Type B pancreatic cell (in vitro differentiated cells): Measurements from ENCODE around the gene MTMR10. TPM values are rescaled to one million over a fixed set of nuclear protein-coding genes. Genes with fewer than 3 reads are reported as not detected.

Experiments
- DNase-seq: peaks from one replicate; pipeline ENCODE4 v3.0.0; 2021; ENCODE audit warnings: mixed read lengths; ENCODE audit not compliant: unreplicated experiment; ENCODE audit errors: extremely low spot score
- H3K27ac Mint-ChIP-seq: 2 replicates; pipeline ENCODE4 v1.8.0; 2021; ENCODE audit warnings: mild to moderate bottlenecking, mixed read lengths
- H3K27me3 Mint-ChIP-seq: 2 replicates; pipeline ENCODE4 v1.8.0; 2021; ENCODE audit warnings: mixed read lengths
- H3K36me3 Mint-ChIP-seq: 2 replicates; pipeline ENCODE4 v1.8.0; 2021; ENCODE audit warnings: mixed read lengths
- H3K4me1 Mint-ChIP-seq: one replicate; pipeline ENCODE4 v1.8.0; 2021; ENCODE audit warnings: mixed read lengths; ENCODE audit not compliant: unreplicated experiment
- H3K4me3 Mint-ChIP-seq: 2 replicates; pipeline ENCODE4 v1.8.0; 2021; ENCODE audit warnings: mild to moderate bottlenecking, mixed read lengths
- H3K9me3 Mint-ChIP-seq: 2 replicates; pipeline ENCODE4 v1.8.0; 2021; ENCODE audit warnings: mixed read lengths
- CTCF ChIP-seq: fragments of 200-600 bp; sonication (generic); conservative IDR thresholded peaks from 2 replicates; pipeline ENCODE4 v1.5.0; 2021; ENCODE audit warnings: antibody characterized with exemption, mild to moderate bottlenecking
- total RNA-seq: library from RNA; stranded (reverse); gene quantifications from 2 replicates; pipeline ENCODE4 v1.2.1, GENCODE V29; 2021; ENCODE audit warnings: low replicate concordance

The MTMR10 gene
- total RNA-seq, 1 donor from 2014 or later, result 16.7 TPM

GRCh38 chr15:30990036-30990435, 1.4 kb downstream of the MTMR10 start:
- Mint-ChIP-seq H3K27ac (peak overlapping the region; percentile 96), H3K36me3 (peaks cover 20% of the 10 kb centered on the region), H3K27me3 (no peaks in the 10 kb centered on the region), H3K4me3 (peak overlapping the region; percentile 97), H3K9me3 (no peaks in the 10 kb centered on the region), H3K4me1 (peaks cover 28% of the 10 kb centered on the region)
- TF ChIP-seq CTCF, result peak; percentile 46
- no peak for DNase-seq

GRCh38 chr15:30985081-30985531, 6.3 kb downstream of the MTMR10 start:
- Mint-ChIP-seq H3K27me3 (no peaks in the 10 kb centered on the region), H3K4me1 (peaks cover 26% of the 10 kb centered on the region), H3K36me3 (peaks cover 22% of the 10 kb centered on the region), H3K4me3 (no peak overlapping the region), H3K27ac (no peak overlapping the region), H3K9me3 (no peaks in the 10 kb centered on the region)
- no peak for TF ChIP-seq CTCF
- DNase-seq, result no peak

DNA sequence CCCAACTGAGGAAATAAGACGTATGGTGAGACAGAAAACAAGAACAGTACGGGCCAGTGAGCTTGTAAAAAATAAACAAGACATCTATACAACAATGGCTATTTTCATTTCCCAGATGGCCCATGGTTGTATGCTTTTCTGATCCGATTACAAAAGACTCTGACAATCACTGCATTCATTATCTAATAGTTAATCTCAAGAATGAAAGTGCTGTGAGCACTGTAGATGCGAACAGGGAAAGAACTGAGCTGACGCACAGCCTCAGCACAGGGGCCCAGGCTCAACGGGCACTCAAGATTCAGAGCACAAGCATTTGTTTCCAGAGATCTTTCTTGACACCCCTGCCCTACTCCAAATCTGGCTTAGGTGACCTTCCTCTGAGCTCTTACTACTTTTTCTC, 6.9 kb downstream of the MTMR10 start:
- peaks cover 18% of the 10 kb centered on the region for H3K36me3 Mint-ChIP-seq
- H3K27me3 Mint-ChIP-seq, result no peaks in the 10 kb centered on the region
- no peak for TF ChIP-seq CTCF
- no peak for DNase-seq
- H3K4me1 Mint-ChIP-seq, result peaks cover 22% of the 10 kb centered on the region
- H3K9me3 Mint-ChIP-seq, result no peaks in the 10 kb centered on the region
- H3K27ac Mint-ChIP-seq, result no peak overlapping the region
- no peak overlapping the region for H3K4me3 Mint-ChIP-seq

DNA sequence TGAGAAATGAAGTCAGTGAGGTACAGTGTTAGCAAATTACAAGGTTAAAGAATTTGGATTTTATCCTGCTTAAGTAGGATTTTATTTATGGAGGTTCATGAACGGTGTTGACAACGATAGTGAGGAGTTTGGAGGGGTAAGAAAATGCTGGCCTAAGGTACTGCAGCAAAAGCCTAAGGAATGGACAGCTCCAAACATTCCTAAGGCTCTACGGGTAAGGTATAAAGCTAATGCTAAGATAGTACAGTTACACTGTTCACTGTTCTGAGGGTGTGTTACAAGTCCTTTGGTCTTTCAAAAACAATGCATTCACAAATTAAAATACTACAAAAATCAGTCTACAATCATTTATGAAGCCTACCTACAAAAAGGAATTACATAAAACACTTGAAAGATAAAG, 7.3 kb downstream of the MTMR10 start:
- no peak for TF ChIP-seq CTCF
- Mint-ChIP-seq H3K27ac (no peak overlapping the region), H3K4me1 (peaks cover 22% of the 10 kb centered on the region), H3K9me3 (no peaks in the 10 kb centered on the region), H3K4me3 (no peak overlapping the region), H3K27me3 (no peaks in the 10 kb centered on the region), H3K36me3 (peaks cover 18% of the 10 kb centered on the region)
- no peak for DNase-seq

- H3K27ac Mint-ChIP-seq, result no peak overlapping the region
- no peak overlapping the region for H3K4me3 Mint-ChIP-seq
- no peak for DNase-seq
- H3K9me3 Mint-ChIP-seq, result no peaks in the 10 kb centered on the region
- TF ChIP-seq CTCF, result no peak
- H3K36me3 Mint-ChIP-seq, result peaks cover 8% of the 10 kb centered on the region
- H3K27me3 Mint-ChIP-seq, result no peaks in the 10 kb centered on the region
- H3K4me1 Mint-ChIP-seq, result peaks cover 1% of the 10 kb centered on the region
Observed at GRCh38 chr15:30979457-30979856, 12.0 kb downstream of the MTMR10 start.

GRCh38 chr15:30978328-30978727, 13.1 kb downstream of the MTMR10 start:
- Mint-ChIP-seq H3K4me1 (no peaks in the 10 kb centered on the region), H3K9me3 (no peaks in the 10 kb centered on the region), H3K4me3 (no peak overlapping the region), H3K36me3 (peaks cover 11% of the 10 kb centered on the region), H3K27me3 (no peaks in the 10 kb centered on the region), H3K27ac (no peak overlapping the region)
- no peak for DNase-seq
- TF ChIP-seq CTCF, result no peak
